ENCODE data around the gene HMX1.

The HMX1 gene

GRCh38 chr4:8892556-8893226 is 21.1 kb upstream of the HMX1 start:
- DNase-seq (ENCODE audit: low read depth in 3 of 3), result no peak

GRCh38 chr4:8891646-8892555 is 20.3 kb upstream of the HMX1 start:
- DNase-seq (ENCODE audit: low read depth in 3 of 3), result no peak

- no peak for DNase-seq (ENCODE audit: low read depth in 3 of 3)
These were observed 19.6 kb upstream of the HMX1 start for GRCh38 chr4:8891255-8891645.

- no peak for DNase-seq (ENCODE audit: low read depth in 3 of 3)
These were observed 17.2 kb upstream of the HMX1 start for GRCh38 chr4:8888856-8889255.

GRCh38 chr4:8886612-8887406 is 15.2 kb upstream of the HMX1 start:
- no peak for DNase-seq (ENCODE audit: low read depth in 3 of 3)

GRCh38 chr4:8882239-8882638 is 10.6 kb upstream of the HMX1 start:
- no peak for DNase-seq (ENCODE audit: low read depth in 3 of 3)

GRCh38 chr4:8880851-8881250 is 9.2 kb upstream of the HMX1 start:
- no peak for DNase-seq (ENCODE audit: low read depth in 3 of 3)

GRCh38 chr4:8879574-8879973 is 7.9 kb upstream of the HMX1 start:
- no peak for DNase-seq (ENCODE audit: low read depth in 3 of 3)

GRCh38 chr4:8878421-8878820 is 6.8 kb upstream of the HMX1 start:
- DNase-seq (ENCODE audit: low read depth in 3 of 3), result no peak

- no peak for DNase-seq (ENCODE audit: low read depth in 3 of 3)
These were observed 6.1 kb upstream of the HMX1 start for GRCh38 chr4:8877780-8878040.

GRCh38 chr4:8876982-8877779 is 5.5 kb upstream of the HMX1 start:
- no peak for DNase-seq (ENCODE audit: low read depth in 3 of 3)

GRCh38 chr4:8874896-8875680 is 3.4 kb upstream of the HMX1 start:
- no peak for DNase-seq (ENCODE audit: low read depth in 3 of 3)

GRCh38 chr4:8874003-8874895 is 2.6 kb upstream of the HMX1 start:
- DNase-seq (ENCODE audit: low read depth in 3 of 3), result no peak

GRCh38 chr4:8872402-8873291 is 1.0 kb upstream of the HMX1 start:
- no peak for DNase-seq (ENCODE audit: low read depth in 3 of 3)

- DNase-seq (ENCODE audit: low read depth in 3 of 3), result no peak
These were observed 807 bp downstream of the HMX1 start for GRCh38 chr4:8870647-8871416.

GRCh38 chr4:8869898-8870646 is 1.6 kb downstream of the HMX1 start:
- no peak for DNase-seq (ENCODE audit: low read depth in 3 of 3)
